ENCODE data around the gene RIMS3. TPM values are rescaled to one million over a fixed set of nuclear protein-coding genes. Genes with fewer than 3 reads are reported as not detected.

The RIMS3 gene
- total RNA-seq, 6 experiments from 2014 or later = 0.05 to 0.14 (median 0.09) TPM; not detected in 3

- H3K27ac Mint-ChIP-seq = no peak overlapping the region
- DNase-seq = no peak
Measured at GRCh38 chr1:40638097-40639036, 27.1 kb downstream of the RIMS3 start.

GRCh38 chr1:40637470-40638007 is 27.9 kb downstream of the RIMS3 start:
- DNase-seq = no peak
- no peak overlapping the region for H3K4me3 Mint-ChIP-seq
- H3K27me3 Mint-ChIP-seq (ENCODE audit: insufficient read depth) = peaks cover 9% of the 10 kb centered on the region
- H3K36me3 Mint-ChIP-seq (ENCODE audit: low read depth) = no peaks in the 10 kb centered on the region
- TF ChIP-seq CTCF (IDR thresholded peaks at IDR 0.05) = no peak
- H3K27ac Mint-ChIP-seq = no peak overlapping the region
- H3K9me3 Mint-ChIP-seq = no peaks in the 10 kb centered on the region
- peaks cover 9% of the 10 kb centered on the region for H3K4me1 Mint-ChIP-seq (ENCODE audit: low read depth)

More at GRCh38 chr1:40638097-40639036, 27.1 kb downstream of the RIMS3 start:
- peaks cover 9% of the 10 kb centered on the region for H3K4me1 Mint-ChIP-seq (ENCODE audit: low read depth)
- no peak overlapping the region for H3K4me3 Mint-ChIP-seq
- H3K9me3 Mint-ChIP-seq = no peaks in the 10 kb centered on the region
- no peaks in the 10 kb centered on the region for H3K36me3 Mint-ChIP-seq (ENCODE audit: low read depth)
- peaks cover 9% of the 10 kb centered on the region for H3K27me3 Mint-ChIP-seq (ENCODE audit: insufficient read depth)
- TF ChIP-seq CTCF (IDR thresholded peaks at IDR 0.05) = no peak

GRCh38 chr1:40636777-40637176 is 28.7 kb downstream of the RIMS3 start:
- H3K9me3 Mint-ChIP-seq = no peaks in the 10 kb centered on the region
- H3K4me1 Mint-ChIP-seq (ENCODE audit: low read depth) = peaks cover 9% of the 10 kb centered on the region
- H3K36me3 Mint-ChIP-seq (ENCODE audit: low read depth) = no peaks in the 10 kb centered on the region
- no peak overlapping the region for H3K4me3 Mint-ChIP-seq
- no peak for DNase-seq
- TF ChIP-seq CTCF (IDR thresholded peaks at IDR 0.05) = no peak
- peaks cover 12% of the 10 kb centered on the region for H3K27me3 Mint-ChIP-seq (ENCODE audit: insufficient read depth)
- no peak overlapping the region for H3K27ac Mint-ChIP-seq

GRCh38 chr1:40635763-40636500 is 29.6 kb downstream of the RIMS3 start:
- Mint-ChIP-seq H3K36me3 (ENCODE audit: low read depth) (no peaks in the 10 kb centered on the region), H3K9me3 (no peaks in the 10 kb centered on the region), H3K4me3 (no peak overlapping the region), H3K27ac (no peak overlapping the region), H3K27me3 (ENCODE audit: insufficient read depth) (peaks cover 12% of the 10 kb centered on the region), H3K4me1 (ENCODE audit: low read depth) (peaks cover 9% of the 10 kb centered on the region)
- no peak for DNase-seq
- TF ChIP-seq CTCF (IDR thresholded peaks at IDR 0.05) = no peak

GRCh38 chr1:40634901-40635655 is 30.4 kb downstream of the RIMS3 start:
- Mint-ChIP-seq H3K4me1 (ENCODE audit: low read depth) (peaks cover 9% of the 10 kb centered on the region), H3K4me3 (no peak overlapping the region), H3K27ac (no peak overlapping the region), H3K36me3 (ENCODE audit: low read depth) (no peaks in the 10 kb centered on the region), H3K27me3 (ENCODE audit: insufficient read depth) (peaks cover 9% of the 10 kb centered on the region), H3K9me3 (no peaks in the 10 kb centered on the region)
- no peak for DNase-seq
- no peak for TF ChIP-seq CTCF (IDR thresholded peaks at IDR 0.05)
